Neural cell (in vitro differentiated cells): ENCODE data around the gene NLN.

Experiments used
- CTCF ChIP-seq: fragments of 450-650 bp; IDR thresholded peaks from 2 replicates; pipeline ENCODE4 v1.5.1; 2014; ENCODE audit warnings: antibody characterized with exemption, mild to moderate bottlenecking, moderate library complexity; ENCODE audit not compliant: poor library complexity, severe bottlenecking
- EZH2 ChIP-seq: fragments of 200-600, 300-800 bp; shearing (Covaris generic), sonication (generic); IDR thresholded peaks from 2 replicates; pipeline ENCODE4 v1.6.1; 2014; ENCODE audit warnings: antibody characterized with exemption, low read length, borderline replicate concordance, mild to moderate bottlenecking; ENCODE audit not compliant: insufficient read depth, poor library complexity, severe bottlenecking
- MXI1 ChIP-seq: fragments of 450-650 bp; conservative IDR thresholded peaks from 2 replicates; pipeline ENCODE4 v1.6.1; 2014; ENCODE audit warnings: antibody characterized with exemption, mild to moderate bottlenecking; ENCODE audit not compliant: poor library complexity, severe bottlenecking
- POLR2AphosphoS5 ChIP-seq: IDR thresholded peaks from 2 replicates; pipeline ENCODE4 v1.6.1; 2012

GRCh38 chr5:65861830-65862241 is 139.8 kb downstream of the NLN start:
- no peak for TF ChIP-seq CTCF
- no peak for TF ChIP-seq EZH2
- no peak for TF ChIP-seq POLR2AphosphoS5
- TF ChIP-seq MXI1, result no peak
